ENCODE measurements around the gene GPAT2.
"Not testable (repeated sequence)": the region's sequence is repeated elsewhere in the genome, so short reads cannot be mapped to it uniquely, and the experiment has no call there.

Gene GPAT2

GRCh38 chr2:96064760-96065159 is 30.0 kb upstream of the GPAT2 start:
- in situ Hi-C loops (cut with HindIII; ENCODE audit: low sequenced_read_pairs) = not testable (repeated sequence)

GRCh38 chr2:96064047-96064675 is 29.4 kb upstream of the GPAT2 start:
- in situ Hi-C loops (cut with HindIII; ENCODE audit: low sequenced_read_pairs) = not testable (repeated sequence)

- in situ Hi-C loops (cut with HindIII; ENCODE audit: low sequenced_read_pairs) = not testable (repeated sequence)
Observed at GRCh38 chr2:96063116-96063899, 28.6 kb upstream of the GPAT2 start.

GRCh38 chr2:96062483-96062882 is 27.8 kb upstream of the GPAT2 start:
- in situ Hi-C loops (cut with HindIII; ENCODE audit: low sequenced_read_pairs) = not testable (repeated sequence)

- in situ Hi-C loops (cut with HindIII; ENCODE audit: low sequenced_read_pairs) = not testable (repeated sequence)
Observed at GRCh38 chr2:96061901-96062300, 27.2 kb upstream of the GPAT2 start.

- in situ Hi-C loops (cut with HindIII; ENCODE audit: low sequenced_read_pairs) = not testable (repeated sequence)
Observed at GRCh38 chr2:96061197-96061817, 26.6 kb upstream of the GPAT2 start.

GRCh38 chr2:96060325-96060724 is 25.6 kb upstream of the GPAT2 start:
- in situ Hi-C loops (cut with HindIII; ENCODE audit: low sequenced_read_pairs) = not testable (repeated sequence)

- in situ Hi-C loops (cut with HindIII; ENCODE audit: low sequenced_read_pairs) = not testable (repeated sequence)
Observed at GRCh38 chr2:96059443-96059842, 24.7 kb upstream of the GPAT2 start.

- in situ Hi-C loops (cut with HindIII; ENCODE audit: low sequenced_read_pairs) = not testable (repeated sequence)
Observed at GRCh38 chr2:96055830-96056229, 21.1 kb upstream of the GPAT2 start.

GRCh38 chr2:96054537-96054936 is 19.8 kb upstream of the GPAT2 start:
- in situ Hi-C loops (cut with HindIII; ENCODE audit: low sequenced_read_pairs) = not testable (repeated sequence)

GRCh38 chr2:96053385-96053784 is 18.7 kb upstream of the GPAT2 start:
- in situ Hi-C loops (cut with HindIII; ENCODE audit: low sequenced_read_pairs) = not testable (repeated sequence)

- in situ Hi-C loops (cut with HindIII; ENCODE audit: low sequenced_read_pairs) = not testable (repeated sequence)
Observed at GRCh38 chr2:96052632-96053031, 17.9 kb upstream of the GPAT2 start.

GRCh38 chr2:96049917-96050262 is 15.2 kb upstream of the GPAT2 start:
- in situ Hi-C loops (cut with HindIII; ENCODE audit: low sequenced_read_pairs) = not testable (repeated sequence)

- in situ Hi-C loops (cut with HindIII; ENCODE audit: low sequenced_read_pairs) = not testable (repeated sequence)
Observed at GRCh38 chr2:96049049-96049916, 14.6 kb upstream of the GPAT2 start.

- in situ Hi-C loops (cut with HindIII; ENCODE audit: low sequenced_read_pairs) = not testable (repeated sequence)
Observed at GRCh38 chr2:96035554-96035953, 838 bp upstream of the GPAT2 start.

GRCh38 chr2:96033997-96034396 is 719 bp downstream of the GPAT2 start:
- in situ Hi-C loops (cut with HindIII; ENCODE audit: low sequenced_read_pairs) = not testable (repeated sequence)

- in situ Hi-C loops (cut with HindIII; ENCODE audit: low sequenced_read_pairs) = not testable (repeated sequence)
Observed at GRCh38 chr2:96027725-96028325, 6.9 kb downstream of the GPAT2 start.

GRCh38 chr2:96025755-96026154 is 9.0 kb downstream of the GPAT2 start:
- in situ Hi-C loops (cut with HindIII; ENCODE audit: low sequenced_read_pairs) = not testable (repeated sequence)

GRCh38 chr2:96025194-96025492 is 9.6 kb downstream of the GPAT2 start:
- in situ Hi-C loops (cut with HindIII; ENCODE audit: low sequenced_read_pairs) = no loop called here

- in situ Hi-C loops (cut with HindIII; ENCODE audit: low sequenced_read_pairs) = no loop called here
Observed at GRCh38 chr2:96024336-96025193, 10.2 kb downstream of the GPAT2 start.
